ENCODE measurements around the gene CHST9.

CHST9 gene

DNA sequence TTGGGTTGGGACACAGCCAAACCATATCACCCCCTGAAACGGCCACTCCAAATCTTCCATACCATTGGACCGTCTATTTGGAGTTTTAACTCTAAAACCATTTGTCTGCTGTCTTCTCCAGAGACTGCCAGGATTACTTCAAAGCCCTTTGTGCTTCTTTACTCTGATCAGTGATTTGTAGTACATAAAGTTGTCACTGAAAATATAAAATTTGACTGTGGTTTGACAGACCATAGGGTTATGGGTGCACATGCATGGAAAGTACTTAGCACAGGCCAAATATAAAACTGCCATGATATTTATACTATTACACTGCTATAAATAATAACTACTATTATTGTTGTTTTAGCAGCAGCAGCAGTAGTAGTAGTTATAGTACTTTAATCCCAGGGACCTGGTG lies 265.9 kb downstream of the CHST9 start:
- Histone ChIP-seq H3K27me3 (ENCODE audit: insufficient read depth, low read length, poor library complexity) (no peaks in the 10 kb centered on the region), H3K27ac (ENCODE audit: low read length) (no peak overlapping the region), H3K4me1 (ENCODE audit: insufficient read depth, low read length) (no peaks in the 10 kb centered on the region), H3K4me2 (ENCODE audit: insufficient read depth, low read length) (no peak overlapping the region), H2AFZ (ENCODE audit: low read depth, low read length) (no peak overlapping the region), H3K79me2 (ENCODE audit: insufficient read depth, low read length) (no peaks in the 10 kb centered on the region), H3K4me3 (ENCODE audit: low read depth in 1 of 2, low read length in 2 of 2) (no peak overlapping the region), H3K9ac (ENCODE audit: low read depth, low read length) (no peak overlapping the region), H3K9me3 (ENCODE audit: insufficient read depth, low read length, severe bottlenecking) (peaks cover 2% of the 10 kb centered on the region), H4K20me1 (ENCODE audit: insufficient read depth, low read length) (no peaks in the 10 kb centered on the region), H3K36me3 (ENCODE audit: insufficient read depth, low read length) (no peaks in the 10 kb centered on the region)
- DNase-seq = no peak
- ATAC-seq (ENCODE audit: insufficient read depth, low read depth) = no peak
- TF ChIP-seq EZH2 (IDR thresholded peaks at IDR 0.05; ENCODE audit: borderline replicate concordance, low read depth, low read length, severe bottlenecking) = no peak
- TF ChIP-seq, protein P1, sequence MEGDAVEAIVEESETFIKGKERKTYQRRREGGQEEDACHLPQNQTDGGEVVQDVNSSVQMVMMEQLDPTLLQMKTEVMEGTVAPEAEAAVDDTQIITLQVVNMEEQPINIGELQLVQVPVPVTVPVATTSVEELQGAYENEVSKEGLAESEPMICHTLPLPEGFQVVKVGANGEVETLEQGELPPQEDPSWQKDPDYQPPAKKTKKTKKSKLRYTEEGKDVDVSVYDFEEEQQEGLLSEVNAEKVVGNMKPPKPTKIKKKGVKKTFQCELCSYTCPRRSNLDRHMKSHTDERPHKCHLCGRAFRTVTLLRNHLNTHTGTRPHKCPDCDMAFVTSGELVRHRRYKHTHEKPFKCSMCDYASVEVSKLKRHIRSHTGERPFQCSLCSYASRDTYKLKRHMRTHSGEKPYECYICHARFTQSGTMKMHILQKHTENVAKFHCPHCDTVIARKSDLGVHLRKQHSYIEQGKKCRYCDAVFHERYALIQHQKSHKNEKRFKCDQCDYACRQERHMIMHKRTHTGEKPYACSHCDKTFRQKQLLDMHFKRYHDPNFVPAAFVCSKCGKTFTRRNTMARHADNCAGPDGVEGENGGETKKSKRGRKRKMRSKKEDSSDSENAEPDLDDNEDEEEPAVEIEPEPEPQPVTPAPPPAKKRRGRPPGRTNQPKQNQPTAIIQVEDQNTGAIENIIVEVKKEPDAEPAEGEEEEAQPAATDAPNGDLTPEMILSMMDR (IDR thresholded peaks at IDR 0.05; ENCODE audit: borderline replicate concordance, extremely low read depth, low read length, poor library complexity, severe bottlenecking) = no peak

DNA sequence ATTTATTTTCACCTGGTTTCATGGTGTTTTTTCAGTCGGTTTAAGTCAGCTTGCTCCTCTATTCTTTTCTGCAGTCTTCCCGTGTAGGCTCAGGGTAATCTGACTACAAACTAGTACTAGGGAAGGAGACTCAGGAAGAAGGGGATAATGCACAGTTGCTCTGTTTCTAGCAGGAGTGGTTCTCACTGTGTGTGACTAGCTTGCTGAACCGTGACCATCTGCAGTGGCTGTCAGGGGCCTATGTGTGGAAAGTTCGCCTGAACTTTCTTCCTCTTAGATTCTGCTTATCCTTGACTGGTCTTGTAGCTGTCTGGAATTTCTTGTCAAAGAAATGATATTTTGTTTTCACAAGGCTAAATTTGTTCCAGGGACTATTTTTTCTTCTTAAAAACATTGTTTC lies 273.3 kb downstream of the CHST9 start:
- DNase-seq (no peak), ATAC-seq (ENCODE audit: insufficient read depth, low read depth) (no peak)
- no peaks in the 10 kb centered on the region for H3K27me3 ChIP-seq (ENCODE audit: insufficient read depth, low read length, poor library complexity)

DNA sequence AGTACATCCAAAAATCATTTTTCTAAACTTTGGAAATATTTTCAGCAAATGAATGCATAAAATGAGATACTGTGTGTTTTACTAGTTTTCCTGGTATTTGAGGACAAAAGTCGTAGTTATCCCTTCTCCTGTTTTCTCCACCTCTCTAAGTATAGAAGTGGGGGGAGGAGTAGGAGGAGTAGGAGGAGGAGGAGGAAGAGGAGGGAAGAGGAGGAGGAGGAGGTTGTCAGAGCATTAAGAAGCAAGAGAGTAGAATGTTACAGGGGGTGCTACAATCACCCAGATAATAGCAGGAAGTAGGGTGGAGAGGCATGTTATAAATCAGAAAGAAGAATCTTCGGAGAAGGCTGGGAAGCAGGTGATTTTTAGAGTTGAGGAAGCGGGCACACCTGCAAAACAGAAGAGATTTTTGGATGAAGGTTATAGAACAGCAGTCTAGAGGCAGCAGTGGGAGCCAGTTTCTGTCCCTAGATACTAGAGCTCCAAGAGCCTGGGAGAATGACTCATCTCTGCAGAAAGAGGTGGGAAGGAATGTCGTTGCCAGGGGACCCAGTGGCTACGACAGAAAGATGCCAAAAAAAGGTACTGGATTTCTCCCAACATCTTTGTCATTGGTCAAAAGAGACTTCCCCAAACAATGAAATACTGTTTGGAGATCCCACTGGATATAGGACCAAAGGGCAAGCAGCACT lies 275.4 kb downstream of the CHST9 start:
- H2AFZ ChIP-seq (ENCODE audit: low read depth, low read length) = no peak overlapping the region
- no peak overlapping the region for H3K9ac ChIP-seq (ENCODE audit: low read depth, low read length)
- H3K9me3 ChIP-seq (ENCODE audit: insufficient read depth, low read length, severe bottlenecking) = no peaks in the 10 kb centered on the region
- H3K27ac ChIP-seq (ENCODE audit: low read length) = no peak overlapping the region
- TF ChIP-seq EZH2 (IDR thresholded peaks at IDR 0.05; ENCODE audit: borderline replicate concordance, low read depth, low read length, severe bottlenecking) = no peak
- TF ChIP-seq, protein P1 (IDR thresholded peaks at IDR 0.05; ENCODE audit: borderline replicate concordance, extremely low read depth, low read length, poor library complexity, severe bottlenecking) = no peak
- H3K36me3 ChIP-seq (ENCODE audit: insufficient read depth, low read length) = no peaks in the 10 kb centered on the region
- H3K4me2 ChIP-seq (ENCODE audit: insufficient read depth, low read length) = no peak overlapping the region
- no peaks in the 10 kb centered on the region for H3K27me3 ChIP-seq (ENCODE audit: insufficient read depth, low read length, poor library complexity)
- H4K20me1 ChIP-seq (ENCODE audit: insufficient read depth, low read length) = no peaks in the 10 kb centered on the region
- ATAC-seq (ENCODE audit: insufficient read depth, low read depth) (no peak), DNase-seq (no peak)
- no peaks in the 10 kb centered on the region for H3K4me1 ChIP-seq (ENCODE audit: insufficient read depth, low read length)
- H3K4me3 ChIP-seq (ENCODE audit: low read depth in 1 of 2, low read length in 2 of 2) = no peak overlapping the region
- H3K79me2 ChIP-seq (ENCODE audit: insufficient read depth, low read length) = no peaks in the 10 kb centered on the region

More for the DNA sequence above, 273.3 kb downstream of the CHST9 start:
- Histone ChIP-seq H2AFZ (ENCODE audit: low read depth, low read length) (no peak overlapping the region), H3K4me2 (ENCODE audit: insufficient read depth, low read length) (no peak overlapping the region), H3K79me2 (ENCODE audit: insufficient read depth, low read length) (no peaks in the 10 kb centered on the region), H3K36me3 (ENCODE audit: insufficient read depth, low read length) (no peaks in the 10 kb centered on the region), H3K4me3 (ENCODE audit: low read depth in 1 of 2, low read length in 2 of 2) (no peak overlapping the region), H4K20me1 (ENCODE audit: insufficient read depth, low read length) (no peaks in the 10 kb centered on the region), H3K4me1 (ENCODE audit: insufficient read depth, low read length) (no peaks in the 10 kb centered on the region), H3K9me3 (ENCODE audit: insufficient read depth, low read length, severe bottlenecking) (no peaks in the 10 kb centered on the region), H3K9ac (ENCODE audit: low read depth, low read length) (no peak overlapping the region), H3K27ac (ENCODE audit: low read length) (0 out of 2 replicates have a peak overlapping the region, but pooled peaks have one; percentile 11)
- TF ChIP-seq EZH2 (IDR thresholded peaks at IDR 0.05; ENCODE audit: borderline replicate concordance, low read depth, low read length, severe bottlenecking) = no peak
- TF ChIP-seq, protein P1 (IDR thresholded peaks at IDR 0.05; ENCODE audit: borderline replicate concordance, extremely low read depth, low read length, poor library complexity, severe bottlenecking) = no peak

Measured in DND-41 (cell line).